B cell (primary cell): ENCODE results near the gene RBKS. TPM values are rescaled to one million over a fixed set of nuclear protein-coding genes. Genes with fewer than 3 reads are reported as not detected.

Source experiments
- ATAC-seq: fragments of 200-7000 bp; cut with Tn5 transposase; one replicate; pipeline ENCODE4 v1.10.0; 2021; ENCODE audit warnings: low read depth, mild to moderate bottlenecking, moderate number of reproducible peaks, moderate library complexity
- CTCF ChIA-PET: fragments of 350-600 bp; sonication (Branson Sonifier 250); formaldehyde crosslinking; loops from one replicate; lab custom pipeline; 2021; ENCODE audit warnings: antibody characterized with exemption, inconsistent platforms; lab: Charles Lee
- POLR2A ChIA-PET: fragments of 350-600 bp; sonication (Branson Sonifier 250); formaldehyde crosslinking; loops from one replicate; lab custom pipeline; 2021; ENCODE audit warnings: antibody characterized with exemption; lab: Charles Lee
- DNase-seq: peaks from one replicate; pipeline ENCODE4 v3.0.0; 2013
- H2AFZ ChIP-seq: 2 replicates; pipeline ENCODE4 v1.6.1; 2012; ENCODE audit warnings: mild to moderate bottlenecking, low read depth, low read length; ENCODE audit not compliant: insufficient read depth, poor library complexity, severe bottlenecking
- H3K27ac ChIP-seq, 2 donors: 1 replicate in 1 of 2; 2 replicates in 1 of 2; pipeline ENCODE4 v1.5.1; 2012 to 2013; ENCODE audit warnings: low read length in 2 of 2, mild to moderate bottlenecking in 2 of 2, moderate library complexity in 1 of 2
- H3K27me3 ChIP-seq, 4 experiments: fragments of 200-600 bp in 1 of 4; sonication (generic) in 1 of 4; replicated peaks in 1 of 4; 1 replicate in 2 of 4; 2 replicates in 2 of 4; pipeline versions ENCODE4 v1.6.1 to v1.7.0; 2013 to 2016; ENCODE audit warnings: low read length in 3 of 4, mild to moderate bottlenecking in 2 of 4, mixed read lengths in 1 of 4, moderate library complexity in 1 of 4; ENCODE audit not compliant: insufficient read depth in 4 of 4, control insufficient read depth in 3 of 4; ENCODE audit errors: control extremely low read depth in 1 of 4
- H3K36me3 ChIP-seq, 2 experiments: replicated peaks in 1 of 2; 1 replicate in 1 of 2; 2 replicates in 1 of 2; pipeline versions ENCODE4 v1.6.1 to v1.7.1; 2013; ENCODE audit warnings: low read length in 1 of 2; ENCODE audit not compliant: insufficient read depth in 2 of 2, control insufficient read depth in 1 of 2; ENCODE audit errors: control extremely low read depth in 1 of 2, extremely low read depth in 1 of 2
- H3K4me1 ChIP-seq, 2 donors: fragments of 200-600 bp in 1 of 2; sonication (generic) in 1 of 2; 1 replicate in 1 of 2; 2 replicates in 1 of 2; pipeline versions ENCODE4 v1.5.1 to v1.6.1; 2013 to 2017; ENCODE audit warnings: low read length in 2 of 2; ENCODE audit not compliant: control insufficient read depth in 2 of 2, insufficient read depth in 2 of 2
- H3K4me2 ChIP-seq: replicated peaks from 2 replicates; pipeline ENCODE3; 2012; ENCODE audit warnings: mild to moderate bottlenecking, low read depth, low read length; ENCODE audit not compliant: poor library complexity, severe bottlenecking
- H3K4me3 ChIP-seq, 5 experiments: fragments of 200-600 bp in 1 of 5; sonication (generic) in 1 of 5; 1 replicate in 3 of 5; 2 replicates in 2 of 5; pipeline versions ENCODE4 v1.5.1 to v1.7.0; 2011 to 2016; ENCODE audit warnings: low read length in 4 of 5, mild to moderate bottlenecking in 4 of 5, low read depth in 2 of 5, control low read depth in 1 of 5, moderate library complexity in 1 of 5; ENCODE audit not compliant: insufficient read depth in 1 of 5; ENCODE audit errors: control extremely low read depth in 1 of 5, extremely low read depth in 1 of 5
- H3K79me2 ChIP-seq: fragments of 200-600 bp; sonication (generic); one replicate; pipeline ENCODE4 v1.6.0; 2016; ENCODE audit warnings: low read length; ENCODE audit not compliant: control insufficient read depth, insufficient read depth
- H3K9ac ChIP-seq: fragments of 200-600 bp; sonication (generic); 2 replicates; pipeline ENCODE4 v1.6.1; 2017; ENCODE audit warnings: mild to moderate bottlenecking, low read length, moderate library complexity
- H3K9me3 ChIP-seq, 3 donors: one replicate each; pipeline versions ENCODE4 v1.6.1 to v1.7.1; 2013; ENCODE audit warnings: low read length in 2 of 3; ENCODE audit not compliant: control insufficient read depth in 2 of 3, insufficient read depth in 1 of 3; ENCODE audit errors: control extremely low read depth in 1 of 3
- H4K20me1 ChIP-seq: 2 replicates; pipeline ENCODE4 v1.6.0; 2012; ENCODE audit warnings: mild to moderate bottlenecking, low read length; ENCODE audit not compliant: insufficient read depth, control insufficient read depth, poor library complexity, severe bottlenecking
- H3K27ac Mint-ChIP-seq: one replicate; pipeline ENCODE4 v1.8.0; 2021; ENCODE audit warnings: mixed read lengths
- H3K27me3 Mint-ChIP-seq: one replicate; pipeline ENCODE4 v1.8.0; 2021; ENCODE audit warnings: mixed read lengths
- H3K4me1 Mint-ChIP-seq: one replicate; pipeline ENCODE4 v1.8.0; 2021; ENCODE audit warnings: mixed read lengths
- H3K4me3 Mint-ChIP-seq: one replicate; pipeline ENCODE4 v1.8.0; 2021; ENCODE audit warnings: mixed read lengths
- H3K9me3 Mint-ChIP-seq: one replicate; pipeline ENCODE4 v1.8.0; 2022; ENCODE audit warnings: mixed read lengths; ENCODE audit not compliant: insufficient read depth
- CTCF ChIP-seq: fragments of 200-600 bp; IDR thresholded peaks from one replicate; pipeline ENCODE4 v1.8.0; 2022; ENCODE audit warnings: antibody characterized with exemption, mild to moderate bottlenecking
- EZH2 ChIP-seq: IDR thresholded peaks from 2 replicates; pipeline ENCODE4 v1.6.1; 2012; ENCODE audit warnings: borderline replicate concordance, low read depth, mild to moderate bottlenecking, moderate library complexity, low read length; ENCODE audit not compliant: insufficient read depth, poor library complexity, severe bottlenecking
- WGBS: methylation state at CpG from one replicate; pipeline ENCODE4 v1.1.5; 2013; ENCODE audit warnings: missing lambda C conversion rate; ENCODE audit not compliant: insufficient coverage; 5-methylcytosine and 5-hydroxymethylcytosine counted together
- intact Hi-C: fragments of 100-400 bp; cut with micrococcal nuclease; formaldehyde crosslinking; loops from one replicate; pipeline ENCODE4 v1.10.0; 2022
- polyA plus RNA-seq: library from polyadenylated mRNA; depleted of rRNA; stranded (reverse); fragments of >200 nt; gene quantifications from 2 replicates; pipeline ENCODE4 v1.2.3, GENCODE V29; 2012
- total RNA-seq, 2 donors: library from RNA; stranded (reverse); fragments of 120-200 nt in 1 of 2; gene quantifications; 1 replicate in 1 of 2; 2 replicates in 1 of 2; pipeline versions ENCODE4 v1.2.3 to v1.2.4, GENCODE V29; 2013 to 2022

Gene RBKS
- total and polyA plus RNA-seq, 2 donors (not counting 1 experiment from before 2014, with no cell fraction given): 6.4 to 9.2 TPM

GRCh38 chr2:27772804-27773203 is 117.4 kb downstream of the RBKS start:
- peaks cover 48% of the 10 kb centered on the region for H3K79me2 ChIP-seq
- DNase-seq (no peak), ATAC-seq (no peak)
- H3K4me1 ChIP-seq: peaks cover 11 to 22% of the 10 kb centered on the region in 2 donors
- H4K20me1 ChIP-seq: peaks cover 8% of the 10 kb centered on the region
- Mint-ChIP-seq H3K4me1 (peaks cover 37% of the 10 kb centered on the region), H3K9me3 (peaks cover 2% of the 10 kb centered on the region), H3K4me3 (peak overlapping the region; percentile 81), H3K27ac (peak overlapping the region; percentile 4), H3K27me3 (peaks cover 6% of the 10 kb centered on the region)
- H3K27ac ChIP-seq: no peak overlapping the region
- peaks cover 0 to 10% (median 2%) of the 10 kb centered on the region in 4 experiments for H3K27me3 ChIP-seq
- no peak for TF ChIP-seq CTCF
- TF ChIP-seq EZH2: no peak
- H3K4me2 ChIP-seq: peak overlapping the region; percentile 84
- H3K9me3 ChIP-seq: no peaks in the 10 kb centered on the region
- no peak overlapping the region for H2AFZ ChIP-seq
- peak overlapping the region; percentile 96 for H3K9ac ChIP-seq
- H3K36me3 ChIP-seq: no peaks in the 10 kb centered on the region
- ChIA-PET POLR2A (no interaction called here), CTCF (interaction anchor here (2.4 kb wide), 1 partner anchor 69 kb away, joined by 7 read pairs; no protein-coding TSS in a partner anchor)
- WGBS: no CpG with 5 or more reads among the region's 2 CpGs
- intact Hi-C loops: loop anchor here (5.0 kb wide), 2 partner anchors 619 to 979 kb away; partner anchors contain the start of genes FOSL2 and PPP1CB
- peak overlapping the region in 1 of 5 experiments; percentile 26 for H3K4me3 ChIP-seq
